ENCODE results near the gene SERAC1.
"Not testable (repeated sequence)": the region's sequence is repeated elsewhere in the genome, so short reads cannot be mapped to it uniquely, and the experiment has no call there.

The SERAC1 gene

DNA sequence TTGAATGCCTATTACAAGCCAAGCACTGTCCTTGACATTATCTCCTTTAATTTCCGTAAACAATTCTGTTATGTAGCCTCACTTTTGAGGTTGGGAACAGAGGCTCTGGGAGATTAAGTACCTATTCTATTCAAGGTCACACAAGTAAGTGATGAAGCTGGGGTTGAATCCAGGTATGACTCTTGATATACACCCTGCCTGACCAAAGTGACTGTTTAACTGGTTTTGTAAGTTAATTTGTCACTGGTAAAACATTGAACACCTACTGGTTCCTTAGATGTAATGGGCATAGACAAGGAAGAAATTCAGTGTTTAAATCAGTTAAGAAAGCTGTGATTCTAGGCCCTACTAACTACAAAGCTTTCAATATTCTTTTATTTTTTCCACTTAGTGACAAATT lies 23.0 kb upstream of the SERAC1 start:
- peak overlapping the region in 1 of 3 experiments; percentile 78 for H3K27ac Mint-ChIP-seq
- H3K4me3 Mint-ChIP-seq, result no peak overlapping the region
- peaks cover 9% of the 10 kb centered on the region for H3K4me1 Mint-ChIP-seq
- no peaks in the 10 kb centered on the region for H3K9me3 Mint-ChIP-seq
- peaks cover 34% of the 10 kb centered on the region for H3K36me3 Mint-ChIP-seq (ENCODE audit: low read depth)
- H3K27me3 Mint-ChIP-seq (ENCODE audit: low read depth), result no peaks in the 10 kb centered on the region
- TF ChIP-seq, protein P1, sequence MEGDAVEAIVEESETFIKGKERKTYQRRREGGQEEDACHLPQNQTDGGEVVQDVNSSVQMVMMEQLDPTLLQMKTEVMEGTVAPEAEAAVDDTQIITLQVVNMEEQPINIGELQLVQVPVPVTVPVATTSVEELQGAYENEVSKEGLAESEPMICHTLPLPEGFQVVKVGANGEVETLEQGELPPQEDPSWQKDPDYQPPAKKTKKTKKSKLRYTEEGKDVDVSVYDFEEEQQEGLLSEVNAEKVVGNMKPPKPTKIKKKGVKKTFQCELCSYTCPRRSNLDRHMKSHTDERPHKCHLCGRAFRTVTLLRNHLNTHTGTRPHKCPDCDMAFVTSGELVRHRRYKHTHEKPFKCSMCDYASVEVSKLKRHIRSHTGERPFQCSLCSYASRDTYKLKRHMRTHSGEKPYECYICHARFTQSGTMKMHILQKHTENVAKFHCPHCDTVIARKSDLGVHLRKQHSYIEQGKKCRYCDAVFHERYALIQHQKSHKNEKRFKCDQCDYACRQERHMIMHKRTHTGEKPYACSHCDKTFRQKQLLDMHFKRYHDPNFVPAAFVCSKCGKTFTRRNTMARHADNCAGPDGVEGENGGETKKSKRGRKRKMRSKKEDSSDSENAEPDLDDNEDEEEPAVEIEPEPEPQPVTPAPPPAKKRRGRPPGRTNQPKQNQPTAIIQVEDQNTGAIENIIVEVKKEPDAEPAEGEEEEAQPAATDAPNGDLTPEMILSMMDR (IDR thresholded peaks at IDR 0.05; ENCODE audit: unreplicated experiment in 3 of 3), result no peak

DNA sequence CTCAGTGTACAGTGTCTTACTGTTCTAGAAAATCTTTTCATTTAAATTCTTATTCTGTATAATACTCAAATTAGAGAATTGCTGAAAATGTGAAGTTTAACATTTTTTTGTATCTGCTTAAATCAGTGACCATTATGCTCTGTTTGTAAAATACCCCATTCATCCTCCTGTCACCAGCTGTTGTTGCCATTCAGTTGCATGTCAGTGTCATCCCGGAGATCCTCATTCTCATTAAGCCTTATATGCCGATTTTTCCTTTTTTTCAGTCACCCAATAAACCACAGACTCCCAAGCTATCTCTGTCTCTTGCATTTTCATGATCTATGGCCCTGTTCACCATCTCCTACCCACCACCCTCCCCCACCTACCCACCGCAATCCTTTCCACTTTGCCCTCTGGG lies 20.5 kb upstream of the SERAC1 start:
- no peak overlapping the region for H3K4me3 Mint-ChIP-seq
- H3K4me1 Mint-ChIP-seq, result no peaks in the 10 kb centered on the region
- H3K36me3 Mint-ChIP-seq (ENCODE audit: low read depth), result peaks cover 49% of the 10 kb centered on the region
- H3K9me3 Mint-ChIP-seq, result no peaks in the 10 kb centered on the region
- H3K27ac Mint-ChIP-seq, result no peak overlapping the region
- H3K27me3 Mint-ChIP-seq (ENCODE audit: low read depth), result no peaks in the 10 kb centered on the region
- TF ChIP-seq, protein P1 (IDR thresholded peaks at IDR 0.05; ENCODE audit: unreplicated experiment in 3 of 3), result no peak

DNA sequence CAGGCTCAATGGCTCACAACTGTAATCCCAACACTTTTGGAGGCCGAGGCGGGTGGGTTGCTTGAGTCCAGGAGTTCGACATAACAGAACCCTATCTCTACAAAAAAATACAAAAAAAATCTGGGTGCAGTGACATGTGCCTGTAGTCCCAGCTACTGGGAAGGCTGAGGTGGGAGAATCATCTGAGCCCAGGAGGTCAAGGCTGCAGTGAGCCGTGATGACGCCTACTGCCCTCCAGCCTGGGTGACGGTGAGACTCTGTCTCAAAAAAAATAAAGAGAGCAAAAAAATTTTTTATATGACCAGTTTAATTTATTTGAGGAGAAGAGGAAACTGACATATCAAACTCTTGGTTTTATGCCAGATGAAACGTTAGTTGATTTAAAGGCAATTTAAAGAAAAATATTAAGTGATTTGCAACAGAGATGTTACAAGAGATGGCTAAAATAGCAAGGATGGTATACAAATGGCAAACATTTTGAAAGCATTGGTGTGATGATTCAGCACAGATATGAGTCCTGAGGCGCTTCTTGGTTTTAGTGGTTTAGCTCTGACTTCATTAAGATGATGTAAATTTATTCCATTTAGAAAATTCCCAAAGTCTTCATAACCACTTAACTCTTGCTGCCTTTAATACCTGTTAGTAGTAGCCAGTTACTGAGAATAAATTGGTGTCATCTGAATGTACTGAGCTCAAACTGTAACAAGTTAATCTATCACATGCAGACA lies 17.8 kb upstream of the SERAC1 start:
- TF ChIP-seq, protein P1 (IDR thresholded peaks at IDR 0.05; ENCODE audit: unreplicated experiment in 3 of 3), result no peak
- Mint-ChIP-seq H3K27me3 (ENCODE audit: low read depth) (no peaks in the 10 kb centered on the region), H3K4me1 (no peaks in the 10 kb centered on the region), H3K9me3 (peaks cover 15% of the 10 kb centered on the region), H3K4me3 (no peak overlapping the region), H3K36me3 (ENCODE audit: low read depth) (peaks cover 58% of the 10 kb centered on the region), H3K27ac (no peak overlapping the region)

DNA sequence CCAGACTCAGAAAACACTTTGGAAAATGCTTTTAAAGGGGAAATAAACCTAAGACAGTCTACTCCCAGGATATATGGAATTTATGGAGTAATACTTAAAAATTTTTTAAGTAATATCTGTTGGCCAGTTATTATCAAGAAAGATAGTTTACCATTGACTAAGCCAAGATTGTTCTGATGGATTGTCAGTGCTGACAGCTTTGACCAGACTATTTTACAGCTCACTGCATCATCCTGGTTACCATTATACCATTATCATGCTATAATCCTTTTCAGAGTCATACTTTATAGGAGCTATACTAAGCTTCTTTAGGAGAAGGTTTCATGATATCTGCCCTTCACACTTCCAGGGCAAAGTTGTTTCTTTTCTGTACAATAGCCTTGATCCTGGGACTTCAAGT lies 16.5 kb upstream of the SERAC1 start:
- peaks cover 27% of the 10 kb centered on the region for H3K9me3 Mint-ChIP-seq
- no peaks in the 10 kb centered on the region for H3K27me3 Mint-ChIP-seq (ENCODE audit: low read depth)
- no peaks in the 10 kb centered on the region for H3K4me1 Mint-ChIP-seq
- peaks cover 69% of the 10 kb centered on the region for H3K36me3 Mint-ChIP-seq (ENCODE audit: low read depth)
- TF ChIP-seq, protein P1 (IDR thresholded peaks at IDR 0.05; ENCODE audit: unreplicated experiment in 3 of 3), result no peak
- H3K4me3 Mint-ChIP-seq, result no peak overlapping the region
- no peak overlapping the region for H3K27ac Mint-ChIP-seq

DNA sequence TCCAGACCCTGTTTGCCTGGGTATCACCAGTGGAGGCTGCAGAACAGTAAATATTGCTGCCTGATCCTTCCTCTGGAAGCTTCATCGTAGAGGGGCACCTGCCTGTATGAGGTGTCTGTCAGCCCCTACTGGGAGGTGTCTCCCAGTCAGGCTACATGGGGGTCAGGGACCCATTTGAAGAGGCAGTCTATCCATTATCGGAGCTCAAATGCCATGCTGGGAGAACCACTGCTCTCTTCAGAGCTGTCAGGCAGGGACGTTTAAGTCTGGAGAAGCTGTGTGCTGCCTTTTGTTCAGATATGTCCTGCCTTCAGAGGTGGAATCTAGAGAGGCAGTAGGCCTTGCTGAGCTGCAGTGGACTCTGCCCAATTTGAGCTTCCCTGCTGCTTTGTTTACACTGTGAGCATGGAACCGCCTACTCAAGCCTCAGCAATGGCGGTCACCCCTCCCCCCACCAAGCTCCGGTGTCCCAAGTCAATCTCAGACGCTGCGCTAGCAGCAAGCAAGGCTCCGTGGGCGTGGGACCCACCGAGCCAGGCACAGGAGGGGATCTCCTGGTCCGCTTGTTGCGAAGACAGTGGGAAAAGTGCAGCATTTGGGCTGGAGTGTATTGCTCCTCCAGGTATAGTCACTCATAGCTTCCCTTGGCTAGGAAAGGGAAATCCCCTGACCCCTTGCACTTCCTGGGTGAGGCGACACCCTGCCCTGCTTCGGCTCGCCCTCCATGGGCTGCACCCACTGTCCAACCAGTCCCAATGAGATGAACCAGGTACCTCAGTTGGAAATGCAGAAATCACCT lies 15.3 kb upstream of the SERAC1 start:
- not testable (repeated sequence) for H3K27me3 Mint-ChIP-seq (ENCODE audit: low read depth); H3K4me1 Mint-ChIP-seq; H3K4me3 Mint-ChIP-seq
- H3K9me3 Mint-ChIP-seq, result peaks cover 39% of the 10 kb centered on the region
- peaks cover 81% of the 10 kb centered on the region for H3K36me3 Mint-ChIP-seq (ENCODE audit: low read depth)
- peak overlapping the region in 1 of 3 experiments; percentile 70 for H3K27ac Mint-ChIP-seq

DNA sequence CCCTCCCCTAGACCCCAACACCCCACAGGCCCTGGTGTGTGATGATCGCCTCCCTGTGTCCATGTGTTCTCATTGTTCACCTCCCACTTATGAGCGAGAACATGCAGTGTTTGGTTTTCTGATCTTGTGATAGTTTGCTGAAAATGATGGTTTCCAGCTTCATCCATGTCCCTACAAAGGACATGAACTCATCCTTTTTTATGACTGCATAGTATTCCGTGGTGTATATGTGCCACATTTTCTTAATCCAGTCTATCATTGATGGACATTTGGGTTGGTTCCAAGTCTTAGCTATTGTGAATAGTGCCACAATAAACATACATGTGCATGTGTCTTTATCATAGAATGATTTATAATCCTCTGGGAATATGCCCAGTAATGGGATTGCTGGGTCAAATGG lies 9.7 kb upstream of the SERAC1 start:
- H3K4me1 Mint-ChIP-seq, result peaks cover 13% of the 10 kb centered on the region
- H3K9me3 Mint-ChIP-seq, result peaks cover 43% of the 10 kb centered on the region
- H3K4me3 Mint-ChIP-seq, result not testable (repeated sequence)

More for the DNA sequence above, 9.7 kb upstream of the SERAC1 start:
- not testable (repeated sequence) for H3K27me3 Mint-ChIP-seq (ENCODE audit: low read depth); H3K27ac Mint-ChIP-seq
- peaks cover 72% of the 10 kb centered on the region for H3K36me3 Mint-ChIP-seq (ENCODE audit: low read depth)

Data from nephron (organoid).